ENCODE measurements around the gene OBI1. TPM values are rescaled to one million over a fixed set of nuclear protein-coding genes. Genes with fewer than 3 reads are reported as not detected.
A peak's percentile ranks its signal among the peaks of the same experiment; 100 is the strongest.

OBI1 gene
- total RNA-seq, 1 donor from 2014 or later = 11.8 TPM

GRCh38 chr13:78604782-78605611 is 54.0 kb downstream of the OBI1 start:
- no peak overlapping the region for H3K4me3 ChIP-seq
- TF ChIP-seq CTCF (IDR thresholded peaks at IDR 0.05) (no peak), POLR2AphosphoS5 (IDR thresholded peaks at IDR 0.05; ENCODE audit: insufficient read depth in 1 of 2, low read depth in 1 of 2) (no peak), POLR2A (IDR thresholded peaks at IDR 0.05) (no peak)
- intact Hi-C loops (cut with DNase I) = no loop called here
- H3K27ac ChIP-seq = no peak overlapping the region
- no peak for DNase-seq (ENCODE audit: extremely low spot score in 2 of 2)
- H3K36me3 ChIP-seq = no peaks in the 10 kb centered on the region
- H3K27me3 ChIP-seq = peaks cover 70% of the 10 kb centered on the region
- peaks cover 61% of the 10 kb centered on the region for H3K4me1 ChIP-seq
- H3K9me3 ChIP-seq = no peaks in the 10 kb centered on the region

- intact Hi-C loops (cut with DNase I) = no loop called here
- no peak within 1 kb of the TSS for H3K27ac ChIP-seq
- TF ChIP-seq POLR2A (IDR thresholded peaks at IDR 0.05) = no peak
- TF ChIP-seq POLR2AphosphoS5 (IDR thresholded peaks at IDR 0.05; ENCODE audit: insufficient read depth in 1 of 2, low read depth in 1 of 2) = no peak
- no peak for TF ChIP-seq CTCF (IDR thresholded peaks at IDR 0.05)
- H3K27me3 ChIP-seq = peaks cover 61% of the 10 kb centered on the region
- DNase-seq (ENCODE audit: extremely low spot score in 2 of 2) = no peak
- peak within 1 kb of the TSS; percentile 14 to 27 for H3K4me3 ChIP-seq
- H3K36me3 ChIP-seq = no peaks in the 10 kb centered on the region
- no peaks in the 10 kb centered on the region for H3K9me3 ChIP-seq
- H3K4me1 ChIP-seq = peaks cover 45% of the 10 kb centered on the region
Observed at GRCh38 chr13:78603240-78603957, 55.6 kb downstream of the OBI1 start, which contains the start of gene POU4F1. Gene POU4F1, minus strand, starts transcription at chr13:78603552. Its CDS starts 226 bp downstream, at chr13:78603326.

- no peak overlapping the region for H3K27ac ChIP-seq
- TF ChIP-seq CTCF (IDR thresholded peaks at IDR 0.05) (no peak), POLR2AphosphoS5 (IDR thresholded peaks at IDR 0.05; ENCODE audit: insufficient read depth in 1 of 2, low read depth in 1 of 2) (no peak), POLR2A (IDR thresholded peaks at IDR 0.05) (no peak)
- intact Hi-C loops (cut with DNase I) = no loop called here
- DNase-seq (ENCODE audit: extremely low spot score in 2 of 2) = no peak
- peaks cover 38% of the 10 kb centered on the region for H3K4me1 ChIP-seq
- peak overlapping the region; percentile 14 to 27 for H3K4me3 ChIP-seq
- no peaks in the 10 kb centered on the region for H3K36me3 ChIP-seq
- H3K9me3 ChIP-seq = no peaks in the 10 kb centered on the region
- H3K27me3 ChIP-seq = peaks cover 59% of the 10 kb centered on the region
Observed at GRCh38 chr13:78602561-78603239, 56.3 kb downstream of the OBI1 start.

GRCh38 chr13:78601874-78602560 is 56.9 kb downstream of the OBI1 start:
- no peak for DNase-seq (ENCODE audit: extremely low spot score in 2 of 2)
- intact Hi-C loops (cut with DNase I) = no loop called here
- TF ChIP-seq POLR2AphosphoS5 (IDR thresholded peaks at IDR 0.05; ENCODE audit: insufficient read depth in 1 of 2, low read depth in 1 of 2) (no peak), CTCF (IDR thresholded peaks at IDR 0.05) (no peak), POLR2A (IDR thresholded peaks at IDR 0.05) (no peak)
- Histone ChIP-seq H3K27ac (no peak overlapping the region), H3K4me1 (peaks cover 31% of the 10 kb centered on the region), H3K27me3 (peaks cover 57% of the 10 kb centered on the region), H3K9me3 (no peaks in the 10 kb centered on the region), H3K4me3 (no peak overlapping the region), H3K36me3 (no peaks in the 10 kb centered on the region)
